ENCODE data around the gene LPP. TPM values are rescaled to one million over a fixed set of nuclear protein-coding genes. Genes with fewer than 3 reads are reported as not detected.

LPP gene
- total and polyA plus RNA-seq, 2 of the 13 experiments (the other 11 are each of a cell fraction or from before 2014, with no cell fraction given): 19.2 to 29.9 TPM

- TF ChIP-seq TIGD3 (CRISPR knock-in tag; IDR thresholded peaks at IDR 0.05; ENCODE audit: borderline replicate concordance): no peak
- TF ChIP-seq ATM (IDR thresholded peaks at IDR 0.05; ENCODE audit: borderline replicate concordance): no peak
- no peak for TF ChIP-seq ZNF142 (CRISPR knock-in tag; IDR thresholded peaks at IDR 0.05)
- TF ChIP-seq, protein P1, sequence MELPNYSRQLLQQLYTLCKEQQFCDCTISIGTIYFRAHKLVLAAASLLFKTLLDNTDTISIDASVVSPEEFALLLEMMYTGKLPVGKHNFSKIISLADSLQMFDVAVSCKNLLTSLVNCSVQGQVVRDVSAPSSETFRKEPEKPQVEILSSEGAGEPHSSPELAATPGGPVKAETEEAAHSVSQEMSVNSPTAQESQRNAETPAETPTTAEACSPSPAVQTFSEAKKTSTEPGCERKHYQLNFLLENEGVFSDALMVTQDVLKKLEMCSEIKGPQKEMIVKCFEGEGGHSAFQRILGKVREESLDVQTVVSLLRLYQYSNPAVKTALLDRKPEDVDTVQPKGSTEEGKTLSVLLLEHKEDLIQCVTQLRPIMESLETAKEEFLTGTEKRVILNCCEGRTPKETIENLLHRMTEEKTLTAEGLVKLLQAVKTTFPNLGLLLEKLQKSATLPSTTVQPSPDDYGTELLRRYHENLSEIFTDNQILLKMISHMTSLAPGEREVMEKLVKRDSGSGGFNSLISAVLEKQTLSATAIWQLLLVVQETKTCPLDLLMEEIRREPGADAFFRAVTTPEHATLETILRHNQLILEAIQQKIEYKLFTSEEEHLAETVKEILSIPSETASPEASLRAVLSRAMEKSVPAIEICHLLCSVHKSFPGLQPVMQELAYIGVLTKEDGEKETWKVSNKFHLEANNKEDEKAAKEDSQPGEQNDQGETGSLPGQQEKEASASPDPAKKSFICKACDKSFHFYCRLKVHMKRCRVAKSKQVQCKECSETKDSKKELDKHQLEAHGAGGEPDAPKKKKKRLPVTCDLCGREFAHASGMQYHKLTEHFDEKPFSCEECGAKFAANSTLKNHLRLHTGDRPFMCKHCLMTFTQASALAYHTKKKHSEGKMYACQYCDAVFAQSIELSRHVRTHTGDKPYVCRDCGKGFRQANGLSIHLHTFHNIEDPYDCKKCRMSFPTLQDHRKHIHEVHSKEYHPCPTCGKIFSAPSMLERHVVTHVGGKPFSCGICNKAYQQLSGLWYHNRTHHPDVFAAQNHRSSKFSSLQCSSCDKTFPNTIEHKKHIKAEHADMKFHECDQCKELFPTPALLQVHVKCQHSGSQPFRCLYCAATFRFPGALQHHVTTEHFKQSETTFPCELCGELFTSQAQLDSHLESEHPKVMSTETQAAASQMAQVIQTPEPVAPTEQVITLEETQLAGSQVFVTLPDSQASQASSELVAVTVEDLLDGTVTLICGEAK (IDR thresholded peaks at IDR 0.05): no peak
- TF ChIP-seq, protein P1 (CRISPR knock-in tag; IDR thresholded peaks at IDR 0.05): no peak
- no peak for TF ChIP-seq ZNF563 (CRISPR knock-in tag; IDR thresholded peaks at IDR 0.05)
- TF ChIP-seq ZSCAN29 (CRISPR knock-in tag; conservative IDR thresholded peaks at IDR 0.05): no peak
- TF ChIP-seq MTF2 (CRISPR knock-in tag; IDR thresholded peaks at IDR 0.05; ENCODE audit: borderline replicate concordance): no peak
- no peak for TF ChIP-seq ZNF552 (CRISPR knock-in tag; IDR thresholded peaks at IDR 0.05; ENCODE audit: borderline replicate concordance)
- TF ChIP-seq RFX1 (IDR thresholded peaks at IDR 0.05): no peak
- TF ChIP-seq RNF2 (conservative IDR thresholded peaks at IDR 0.05; ENCODE audit: low read depth): no peak
- TF ChIP-seq ZNF232 (CRISPR knock-in tag; IDR thresholded peaks at IDR 0.05; ENCODE audit: borderline replicate concordance): no peak
- no peak for TF ChIP-seq FOXK2 (IDR thresholded peaks at IDR 0.05)
- TF ChIP-seq TCF7 (IDR thresholded peaks at IDR 0.05; ENCODE audit: low read depth): peak; percentile 36; the same call in 1 of the 2 replicates
Observed at GRCh38 chr3:188546835-188547670, 393.1 kb downstream of the LPP start (continued).
